Astrocyte (in vitro differentiated cells and primary cell): ENCODE results near the gene KREMEN1. TPM values are rescaled to one million over a fixed set of nuclear protein-coding genes. Genes with fewer than 3 reads are reported as not detected.

Experiments
- DNase-seq: peaks from one replicate; pipeline ENCODE4 v3.0.0-alpha.2; 2010; ENCODE audit warnings: low read depth
- FAIRE-seq: peaks from 2 replicates; lab custom pipeline; 2011; peaks lifted over from hg19 to GRCh38; lab: Jason Lieb, UNC
- H2AFZ ChIP-seq: 2 replicates; pipeline ENCODE4 v1.6.0; 2012; ENCODE audit warnings: low read depth, low read length, inconsistent platforms
- H3K27ac ChIP-seq: 2 replicates; pipeline ENCODE4 v1.5.1; 2011; ENCODE audit warnings: low read depth, low read length, inconsistent platforms
- H3K27me3 ChIP-seq: 2 replicates; pipeline ENCODE4 v1.6.0; 2011; ENCODE audit warnings: low read length, inconsistent platforms; ENCODE audit not compliant: insufficient read depth
- H3K36me3 ChIP-seq: 2 replicates; pipeline ENCODE4 v1.5.1; 2011; ENCODE audit warnings: low read length, inconsistent platforms; ENCODE audit not compliant: insufficient read depth
- H3K4me1 ChIP-seq: 2 replicates; pipeline ENCODE4 v1.5.1; 2011; ENCODE audit warnings: low read length, inconsistent platforms; ENCODE audit not compliant: insufficient read depth
- H3K4me2 ChIP-seq: 2 replicates; pipeline ENCODE4 v1.6.0; 2012; ENCODE audit warnings: low read length, inconsistent platforms
- H3K4me3 ChIP-seq: 2 replicates; pipeline ENCODE4 v1.5.1; 2011; ENCODE audit warnings: low read depth, mild to moderate bottlenecking, low read length, inconsistent platforms; ENCODE audit not compliant: insufficient read depth
- H3K79me2 ChIP-seq: 2 replicates; pipeline ENCODE4 v1.6.0; 2012; ENCODE audit warnings: mild to moderate bottlenecking, low read length, inconsistent platforms; ENCODE audit not compliant: insufficient read depth
- H3K9ac ChIP-seq: 2 replicates; pipeline ENCODE4 v1.6.0; 2012; ENCODE audit warnings: mild to moderate bottlenecking, low read length, inconsistent platforms
- H3K9me3 ChIP-seq: 2 replicates; pipeline ENCODE4 v1.5.1; 2012; ENCODE audit warnings: low read depth, mild to moderate bottlenecking, low read length, inconsistent platforms; ENCODE audit not compliant: insufficient read depth
- H4K20me1 ChIP-seq: 2 replicates; pipeline ENCODE4 v1.6.0; 2012; ENCODE audit warnings: low read length, inconsistent platforms; ENCODE audit not compliant: insufficient read depth
- H3K27ac Mint-ChIP-seq: one replicate; pipeline ENCODE4 v1.8.0; 2021; ENCODE audit warnings: mild to moderate bottlenecking, mixed read lengths; ENCODE audit not compliant: unreplicated experiment
- H3K27me3 Mint-ChIP-seq: one replicate; pipeline ENCODE4 v1.8.0; 2021; ENCODE audit warnings: low read depth, mixed read lengths; ENCODE audit not compliant: unreplicated experiment
- H3K36me3 Mint-ChIP-seq: one replicate; pipeline ENCODE4 v1.8.0; 2021; ENCODE audit warnings: low read depth, mixed read lengths; ENCODE audit not compliant: unreplicated experiment
- H3K4me1 Mint-ChIP-seq: one replicate; pipeline ENCODE4 v1.8.0; 2021; ENCODE audit warnings: low read depth, mixed read lengths; ENCODE audit not compliant: unreplicated experiment
- H3K4me3 Mint-ChIP-seq: one replicate; pipeline ENCODE4 v1.8.0; 2021; ENCODE audit warnings: mild to moderate bottlenecking, moderate library complexity, mixed read lengths; ENCODE audit not compliant: unreplicated experiment
- H3K9me3 Mint-ChIP-seq: one replicate; pipeline ENCODE4 v1.8.0; 2021; ENCODE audit warnings: mild to moderate bottlenecking, mixed read lengths; ENCODE audit not compliant: unreplicated experiment
- CTCF ChIP-seq: IDR thresholded peaks from 2 replicates; pipeline ENCODE4 v1.5.1; 2011; ENCODE audit warnings: low read depth, mild to moderate bottlenecking, inconsistent platforms, low read length, moderate library complexity; ENCODE audit not compliant: insufficient read depth
- EZH2 ChIP-seq: IDR thresholded peaks from 2 replicates; pipeline ENCODE4 v1.6.1; 2012; ENCODE audit warnings: mild to moderate bottlenecking, low read length, inconsistent platforms; ENCODE audit not compliant: insufficient read depth
- total RNA-seq: library from RNA; stranded (reverse); gene quantifications from 2 replicates; pipeline ENCODE4 v1.2.1, GENCODE V29; 2021

KREMEN1 gene
- total RNA-seq, 1 donor from 2014 or later, result 3.3 TPM

- Histone ChIP-seq H3K4me3 (no peak overlapping the region), H2AFZ (no peak overlapping the region), H3K79me2 (no peaks in the 10 kb centered on the region), H3K9me3 (no peaks in the 10 kb centered on the region), H3K36me3 (no peaks in the 10 kb centered on the region), H3K27me3 (peaks cover 1% of the 10 kb centered on the region), H4K20me1 (no peaks in the 10 kb centered on the region), H3K4me2 (no peak overlapping the region), H3K4me1 (no peaks in the 10 kb centered on the region), H3K9ac (no peak overlapping the region), H3K27ac (no peak overlapping the region)
- peaks cover 50% of the 10 kb centered on the region for H3K27me3 Mint-ChIP-seq
- TF ChIP-seq CTCF, result no peak
- no peak for TF ChIP-seq EZH2
- H3K27ac Mint-ChIP-seq, result no peak overlapping the region
- H3K4me1 Mint-ChIP-seq, result no peaks in the 10 kb centered on the region
- H3K36me3 Mint-ChIP-seq, result no peaks in the 10 kb centered on the region
- H3K9me3 Mint-ChIP-seq, result no peaks in the 10 kb centered on the region
- FAIRE-seq (no peak), DNase-seq (no peak)
- no peak overlapping the region for H3K4me3 Mint-ChIP-seq
Measured at GRCh38 chr22:29216011-29216872, 143.4 kb downstream of the KREMEN1 start.

- no peak overlapping the region for H3K4me2 ChIP-seq
- no peak overlapping the region for H3K4me3 Mint-ChIP-seq
- H3K36me3 Mint-ChIP-seq, result no peaks in the 10 kb centered on the region
- H4K20me1 ChIP-seq, result no peaks in the 10 kb centered on the region
- no peak overlapping the region for H3K27ac ChIP-seq
- DNase-seq (no peak), FAIRE-seq (no peak)
- H3K27me3 ChIP-seq, result no peaks in the 10 kb centered on the region
- no peak overlapping the region for H3K4me3 ChIP-seq
- no peaks in the 10 kb centered on the region for H3K79me2 ChIP-seq
- no peak overlapping the region for H3K9ac ChIP-seq
- no peak overlapping the region for H3K27ac Mint-ChIP-seq
- no peaks in the 10 kb centered on the region for H3K4me1 ChIP-seq
- no peaks in the 10 kb centered on the region for H3K9me3 ChIP-seq
- H3K9me3 Mint-ChIP-seq, result no peaks in the 10 kb centered on the region
- no peak for TF ChIP-seq CTCF
- no peaks in the 10 kb centered on the region for H3K36me3 ChIP-seq
- H3K4me1 Mint-ChIP-seq, result no peaks in the 10 kb centered on the region
- H2AFZ ChIP-seq, result no peak overlapping the region
- H3K27me3 Mint-ChIP-seq, result peaks cover 46% of the 10 kb centered on the region
Measured at GRCh38 chr22:29216873-29217666, 144.2 kb downstream of the KREMEN1 start.

Other genes starting within 250 kb of the KREMEN1 start
- 5.8 and 5.9 TPM in 2 replicates for gene ZNRF3, start 189.5 kb upstream of the KREMEN1 start, total RNA-seq
- not detected in 2 replicates for gene C22orf31, start 11.2 kb upstream of the KREMEN1 start, total RNA-seq
- gene EMID1, start 132.9 kb downstream of the KREMEN1 start, total RNA-seq, result 0.34 and 0.72 TPM in 2 replicates
- 35.6 and 39.2 TPM in 2 replicates for gene RHBDD3, start 194.9 kb downstream of the KREMEN1 start, total RNA-seq
- gene EWSR1, start 195.2 kb downstream of the KREMEN1 start, total RNA-seq, result 173 and 199 TPM in 2 replicates
- 24.3 and 26.0 TPM in 2 replicates for gene GAS2L1, start 233.6 kb downstream of the KREMEN1 start, total RNA-seq
- gene RASL10A, start 242.7 kb downstream of the KREMEN1 start, total RNA-seq, result 0.19 and 1.5 TPM in 2 replicates